Skin of body (tissue), 2 donors: ENCODE results near the gene PON2. TPM values are rescaled to one million over a fixed set of nuclear protein-coding genes. Genes with fewer than 3 reads are reported as not detected.
"Not testable (repeated sequence)": the region's sequence is repeated elsewhere in the genome, so short reads cannot be mapped to it uniquely, and the experiment has no call there.

Experiments
- DNase-seq: peaks from one replicate; lab custom pipeline; 2025; lab: John Stamatoyannopoulos, UW
- total RNA-seq: library from RNA; depleted of rRNA; stranded (reverse); fragments of >200 nt; gene quantifications from one replicate; pipeline ENCODE4 v1.2.3, GENCODE V29; 2014

Gene PON2
- total RNA-seq, 1 donor from 2014 or later, result 80.1 TPM

DNA sequence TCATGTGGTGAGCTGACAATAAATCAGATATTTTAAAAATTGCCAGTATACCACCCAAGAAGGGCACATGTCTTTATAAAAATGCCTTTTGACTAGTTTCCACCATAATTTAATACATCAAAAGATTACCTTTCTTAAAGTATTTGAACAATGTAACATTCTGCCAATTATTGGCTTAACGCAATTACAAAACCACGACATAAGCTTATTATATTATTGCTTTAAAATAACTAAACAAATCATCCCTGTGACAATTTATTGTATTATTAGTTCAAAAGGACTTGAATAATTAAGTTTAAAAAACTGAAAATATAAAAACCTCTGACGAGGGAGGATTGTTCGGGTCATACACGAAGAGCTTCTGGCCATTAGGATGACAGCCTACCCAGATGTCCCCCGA, 29.0 kb downstream of the PON2 start:
- no peak for DNase-seq

DNA sequence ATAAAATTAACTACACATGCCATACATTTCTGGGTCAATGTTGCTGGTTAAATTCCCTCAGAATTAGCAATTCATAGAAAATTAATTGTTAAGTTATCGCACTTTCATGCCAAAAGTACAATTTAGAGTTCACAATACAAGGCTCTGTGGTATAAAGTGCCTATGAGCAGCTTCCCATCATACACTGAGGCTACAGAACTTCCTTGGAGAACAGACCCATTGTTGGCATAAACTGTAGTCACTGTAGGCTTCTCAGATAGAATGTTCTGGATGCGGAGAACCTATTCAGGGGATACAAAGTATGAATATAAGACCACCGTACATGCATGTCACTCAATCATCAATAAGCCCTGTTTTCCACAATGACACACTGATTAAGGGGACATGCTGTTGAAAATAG, 29.6 kb downstream of the PON2 start:
- DNase-seq, result no peak

DNA sequence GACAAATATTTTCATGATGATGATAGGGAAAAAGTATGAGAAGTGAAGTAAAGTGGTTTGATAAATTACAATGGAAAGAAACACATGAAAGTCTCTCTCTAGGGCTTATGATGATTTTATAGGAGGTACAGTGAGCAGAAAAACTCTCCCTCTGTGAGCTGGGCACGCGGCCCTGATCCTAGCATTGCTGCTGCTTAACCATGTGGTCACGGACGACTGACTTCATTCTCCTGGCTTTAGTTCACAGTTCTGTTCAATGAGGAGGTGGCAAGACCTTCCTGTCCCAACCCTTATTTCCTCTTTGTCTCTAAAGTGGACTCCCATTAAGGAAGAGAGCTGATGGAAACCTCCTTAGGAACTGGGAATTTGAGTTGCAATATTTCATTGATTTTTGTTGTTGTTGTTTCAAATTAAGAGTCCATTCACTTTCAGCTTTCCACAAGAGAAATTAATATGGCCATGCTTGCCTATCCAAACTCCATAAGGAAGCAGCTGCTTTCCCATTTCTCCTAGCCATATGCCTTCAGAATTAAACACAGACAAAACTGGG, 30.4 kb downstream of the PON2 start:
- DNase-seq, result no peak

DNA sequence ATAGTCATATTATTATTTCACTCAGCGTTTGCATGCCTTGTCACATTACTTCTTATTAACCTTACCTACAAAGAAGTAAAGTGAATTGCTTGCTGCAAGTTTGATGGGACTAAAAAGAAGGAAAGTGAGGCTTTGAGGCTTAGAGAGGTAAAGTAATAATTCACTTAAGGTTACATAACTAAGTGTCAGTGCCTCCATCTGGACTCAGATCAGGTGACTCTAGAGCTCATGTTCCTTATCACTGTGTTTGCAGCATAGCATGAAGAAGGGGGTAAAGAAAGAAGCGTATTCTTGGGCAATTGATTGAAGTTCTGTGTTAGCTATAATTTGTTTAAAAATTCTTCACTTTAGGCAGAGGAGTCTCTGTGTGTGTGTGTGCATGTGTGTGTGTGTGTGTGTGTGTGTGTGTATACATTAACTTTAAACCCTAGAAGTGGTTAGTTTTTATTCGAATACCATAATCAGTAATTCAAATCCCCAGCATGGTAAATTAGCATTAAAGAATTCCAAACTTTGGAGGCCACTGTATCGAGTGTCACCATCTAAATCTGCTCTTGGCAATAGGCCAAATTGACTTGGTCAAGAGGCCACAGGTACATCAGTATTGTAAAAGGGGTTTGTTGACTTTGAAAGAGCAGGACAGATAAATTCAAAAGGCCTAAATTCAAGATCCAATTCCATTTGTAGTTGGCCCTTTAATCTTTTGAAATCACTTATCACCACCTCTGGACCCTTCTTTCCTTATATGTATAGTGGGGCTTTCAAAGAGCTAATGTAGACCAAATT, 36.5 kb downstream of the PON2 start:
- no peak for DNase-seq

DNA sequence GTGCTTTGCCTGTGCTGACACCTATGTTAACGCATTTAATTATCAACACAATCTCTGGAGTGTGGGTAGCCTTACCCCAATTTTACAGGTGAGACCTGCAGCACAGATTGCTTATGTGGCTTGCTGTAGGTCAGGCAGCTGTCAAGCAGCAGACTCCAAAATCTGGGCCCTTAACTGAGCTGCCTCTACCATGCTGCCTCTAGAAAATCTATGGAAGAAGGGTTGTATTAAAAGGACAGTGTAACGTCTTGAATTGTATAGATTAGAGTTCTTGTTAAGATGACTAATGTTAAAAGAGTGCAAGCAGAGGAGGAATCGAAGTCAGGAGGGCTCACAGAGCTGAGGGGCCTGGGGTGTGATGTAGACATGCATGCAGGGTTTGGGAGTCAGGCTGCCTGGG, 37.4 kb downstream of the PON2 start:
- no peak for DNase-seq

DNA sequence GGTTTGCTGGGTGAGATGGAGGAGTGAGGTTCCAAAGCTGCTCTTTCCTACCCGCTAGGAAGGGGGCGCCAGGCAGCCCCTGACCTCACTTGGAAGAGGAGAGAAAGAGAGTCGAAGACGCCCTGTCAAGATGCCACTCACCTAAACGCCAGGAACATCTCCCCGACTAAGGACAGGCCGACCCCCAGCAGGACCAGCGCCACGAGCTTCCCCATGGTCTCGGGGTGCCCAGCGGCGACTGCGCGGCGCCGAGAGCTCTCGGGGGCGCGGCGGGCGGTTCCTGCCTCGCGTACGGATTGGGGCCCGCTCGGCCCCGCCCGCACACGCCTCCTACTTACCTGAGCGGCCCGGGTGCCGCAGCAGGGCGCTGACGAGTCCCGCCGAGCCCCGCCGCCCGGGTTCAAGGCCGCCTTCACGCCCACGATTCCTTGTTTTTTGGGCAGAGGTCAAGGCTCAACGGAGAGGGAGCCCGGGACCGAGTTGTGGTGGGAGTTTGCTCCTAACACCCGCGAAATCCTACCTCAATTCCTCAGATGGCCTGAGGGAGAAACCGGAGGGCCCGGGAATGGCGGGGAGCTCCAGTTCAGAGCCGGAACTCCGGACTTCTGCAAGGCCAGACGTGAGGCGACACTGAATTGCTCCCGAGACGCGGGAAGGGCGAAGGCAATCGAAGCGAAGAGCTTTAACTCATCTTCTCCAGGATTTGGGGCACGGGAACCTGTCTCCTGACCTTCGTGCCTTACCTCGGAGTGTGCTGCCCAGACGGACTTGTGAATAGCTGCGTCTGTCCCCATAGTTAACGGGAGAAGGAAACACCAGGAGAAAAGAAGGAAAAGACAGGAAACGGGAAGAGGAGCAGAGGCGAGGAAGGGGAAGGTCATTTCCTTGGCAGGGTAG, 38.4 kb downstream of the PON2 start, which contains the start of gene PON3:
Gene PON3, minus strand, starts transcription at position 240 of the 897 bp plus-strand sequence. Its CDS starts 25 bp downstream, at position 215.
- DNase-seq, result no peak

DNA sequence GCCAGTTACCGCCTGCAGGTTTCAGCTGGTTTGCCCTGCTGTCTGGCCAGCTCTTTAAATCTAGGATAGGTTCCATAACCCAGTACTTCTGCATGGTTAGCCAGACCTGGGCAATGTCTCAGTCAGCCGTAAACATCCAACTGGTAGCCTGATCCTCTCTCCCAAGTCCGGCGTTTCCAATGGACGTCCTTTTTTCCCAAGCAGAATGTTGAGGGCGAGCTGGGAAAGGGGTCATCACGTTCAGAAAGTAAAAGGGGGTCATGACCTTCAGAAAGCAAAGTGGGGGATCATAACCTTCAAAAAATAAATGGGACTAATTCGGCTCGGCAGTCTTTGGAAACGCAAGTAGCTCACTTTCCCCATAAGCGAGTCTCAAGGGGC, 39.1 kb downstream of the PON2 start:
- no peak for DNase-seq

DNA sequence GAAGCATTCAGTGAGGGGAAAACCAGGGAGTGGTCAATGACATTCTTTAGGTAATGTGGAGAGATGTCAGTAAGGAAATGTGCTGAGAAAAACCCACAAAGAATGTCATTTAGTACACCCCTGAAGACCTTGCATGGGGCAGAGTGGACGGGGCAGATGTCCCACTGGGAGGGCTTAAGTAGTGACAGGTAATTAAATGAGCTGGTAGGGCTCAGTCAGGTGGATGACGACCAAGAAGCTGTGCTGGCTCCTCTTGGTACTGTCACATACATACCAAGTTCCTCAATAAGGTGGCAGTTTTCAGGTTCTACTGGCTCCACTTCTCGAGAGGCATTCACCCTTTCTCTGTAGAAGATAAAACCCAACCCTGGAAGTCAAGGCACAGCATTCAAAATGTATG, 40.5 kb downstream of the PON2 start:
- DNase-seq, result no peak

DNA sequence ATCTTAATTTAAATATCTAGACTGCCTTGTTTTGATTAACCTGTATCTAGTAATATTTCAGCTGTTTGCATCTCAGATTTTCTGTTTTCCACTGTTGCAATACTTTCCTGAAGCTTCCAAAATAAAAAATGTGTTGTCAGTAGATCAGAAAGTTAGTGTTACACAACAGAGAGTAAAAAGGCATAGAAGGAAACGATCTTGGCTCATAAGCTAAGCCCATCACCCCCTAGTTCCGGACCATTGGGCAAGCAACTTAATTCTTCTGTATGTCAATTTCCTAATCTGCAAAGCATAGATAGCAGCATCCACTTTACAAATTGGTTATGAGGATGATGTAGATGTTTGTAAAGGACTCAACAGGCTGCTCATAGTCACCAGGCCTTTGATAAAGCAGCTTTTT, 43.1 kb downstream of the PON2 start:
- DNase-seq, result no peak

DNA sequence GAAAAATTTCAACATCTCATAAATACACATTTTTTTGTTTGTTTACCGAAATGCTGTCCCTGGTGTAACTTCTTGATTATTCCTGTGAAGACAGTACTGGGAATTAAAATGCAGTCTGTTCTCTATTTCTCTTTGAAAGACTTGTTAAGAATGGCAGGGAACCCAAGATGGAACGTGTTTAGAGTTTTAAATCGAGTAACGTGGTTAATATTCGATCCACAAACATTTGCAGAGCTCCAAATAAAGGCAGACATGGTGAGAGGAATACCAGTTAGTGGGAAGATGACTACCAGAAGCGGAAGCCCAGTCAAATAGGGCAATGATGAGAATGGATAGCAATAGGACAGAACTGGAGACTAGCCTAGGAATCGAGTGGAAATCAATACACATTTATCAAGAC, 45.3 kb downstream of the PON2 start:
- DNase-seq, result no peak

DNA sequence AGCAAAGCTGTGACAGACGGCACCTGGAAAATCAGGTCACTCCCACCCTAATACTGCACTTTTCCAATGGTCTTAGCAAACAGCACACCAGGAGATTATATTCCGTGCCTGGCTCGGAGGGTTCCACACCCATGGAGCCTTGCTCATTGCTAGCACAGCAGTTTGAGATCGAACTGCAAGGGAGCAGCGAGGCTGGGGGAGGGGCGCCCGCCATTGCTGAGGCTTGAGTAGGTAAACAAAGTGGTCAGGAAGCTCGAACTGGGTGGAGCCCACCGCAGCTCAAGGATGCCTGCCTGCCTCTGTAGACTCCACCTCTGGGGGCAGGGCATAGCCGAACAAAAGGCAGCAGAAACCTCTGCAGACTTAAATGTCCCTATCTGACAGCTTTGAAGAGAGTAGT, 55.4 kb downstream of the PON2 start:
- not testable (repeated sequence) for DNase-seq

DNA sequence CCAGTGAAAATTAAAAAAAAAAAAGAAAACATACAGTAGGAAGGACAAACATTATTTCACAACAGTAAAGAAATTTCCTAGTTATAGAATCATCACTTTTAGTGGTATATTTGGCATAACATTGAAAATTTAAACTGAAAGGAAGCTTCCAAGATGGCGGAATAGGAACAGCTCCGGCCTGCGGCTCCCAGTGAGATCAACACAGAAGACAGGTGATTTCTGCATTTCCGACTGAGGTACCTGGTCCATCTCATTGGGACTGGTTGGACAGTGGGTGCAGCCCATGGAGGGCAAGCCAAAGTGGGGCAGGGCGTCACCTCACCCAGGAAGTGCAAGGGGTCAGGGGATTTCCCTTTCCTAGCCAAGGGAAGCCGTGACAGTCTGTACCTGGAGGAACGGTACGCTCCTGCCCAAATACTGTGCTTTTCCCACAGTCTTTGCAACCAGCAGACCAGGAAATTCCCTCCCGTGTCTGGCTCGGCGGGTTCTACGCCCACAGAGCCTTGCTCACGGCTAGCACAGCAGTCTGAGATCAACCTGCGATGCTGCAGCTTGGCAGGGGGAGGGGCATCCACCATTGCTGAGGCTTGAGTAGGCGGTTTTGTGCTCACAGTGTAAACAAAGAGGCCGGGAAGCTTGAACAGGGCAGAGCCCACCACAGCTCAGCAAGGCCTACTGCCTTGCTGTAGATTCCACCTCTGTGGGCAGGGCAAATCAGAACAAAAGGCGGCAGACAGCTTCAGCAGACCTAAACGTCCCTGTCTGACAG, 58.0 kb downstream of the PON2 start:
- DNase-seq, result no peak

DNA sequence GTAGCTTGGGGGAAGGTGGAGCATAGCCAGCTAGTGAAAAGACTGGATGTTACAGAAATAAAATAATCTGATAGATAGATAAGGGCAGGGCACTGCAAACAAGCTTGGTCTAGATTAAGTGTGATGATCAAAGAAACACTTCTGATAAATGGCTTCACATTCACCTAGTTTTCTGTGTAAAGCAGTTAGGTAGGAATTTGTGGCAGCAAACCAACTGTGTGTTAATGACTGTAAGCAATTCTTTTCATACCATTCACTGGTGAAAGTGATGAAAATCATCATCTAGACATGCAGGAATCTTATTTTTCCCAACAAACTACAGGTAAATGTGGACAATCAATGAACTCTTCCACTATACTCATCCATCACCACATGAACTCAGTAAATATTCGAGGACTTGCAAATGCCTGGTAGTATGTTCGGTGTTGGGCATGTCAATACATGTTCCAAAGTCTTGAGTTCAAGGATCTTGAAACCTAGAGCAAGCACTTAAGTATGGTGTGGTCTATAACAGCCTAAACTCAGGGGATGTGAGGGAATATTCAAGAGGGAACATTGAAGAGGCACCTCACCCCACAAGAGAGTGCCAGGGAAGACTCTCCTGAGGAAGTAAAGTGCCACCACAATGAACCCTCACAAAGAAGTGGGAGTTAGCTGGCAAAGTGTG, 59.1 kb downstream of the PON2 start:
- DNase-seq, result no peak

DNA sequence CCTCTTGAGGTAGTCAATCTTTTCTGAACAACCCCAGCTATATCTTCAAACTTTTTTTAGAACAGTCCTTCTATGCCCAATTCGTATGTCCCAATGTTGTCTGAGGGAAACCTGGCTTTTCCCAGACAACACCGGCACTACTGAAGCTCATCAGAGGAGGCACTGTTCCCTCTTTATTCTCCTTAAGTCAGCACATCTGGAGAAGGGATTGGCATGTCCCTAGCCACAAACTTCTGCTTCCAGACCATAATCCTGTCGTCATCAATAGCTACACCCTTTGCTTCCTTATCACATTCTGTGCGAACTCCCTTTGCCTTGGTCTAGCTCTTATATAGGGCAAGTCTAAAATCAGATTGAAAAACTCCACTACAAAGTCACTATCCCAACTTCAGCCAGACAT, 61.5 kb downstream of the PON2 start:
- DNase-seq, result no peak

DNA sequence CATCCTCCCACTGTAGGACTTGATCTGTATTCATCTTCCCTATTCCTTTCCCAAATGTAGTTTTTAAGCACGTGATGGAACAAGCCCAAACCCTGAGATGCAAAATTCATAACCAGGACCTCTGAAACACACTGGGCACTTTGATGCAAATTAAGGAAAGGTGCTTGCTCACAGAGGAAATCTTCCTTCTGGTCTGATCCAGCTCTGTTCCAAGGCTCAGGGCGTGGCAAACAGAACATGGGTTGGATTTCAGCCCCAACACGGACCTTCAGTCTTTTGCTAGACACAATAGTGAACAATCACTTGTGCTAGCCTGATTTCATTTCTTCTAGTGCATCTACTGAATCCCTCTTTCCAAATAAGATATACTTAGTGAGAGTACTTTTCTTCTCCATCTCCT, 66.6 kb downstream of the PON2 start:
- no peak for DNase-seq

DNA sequence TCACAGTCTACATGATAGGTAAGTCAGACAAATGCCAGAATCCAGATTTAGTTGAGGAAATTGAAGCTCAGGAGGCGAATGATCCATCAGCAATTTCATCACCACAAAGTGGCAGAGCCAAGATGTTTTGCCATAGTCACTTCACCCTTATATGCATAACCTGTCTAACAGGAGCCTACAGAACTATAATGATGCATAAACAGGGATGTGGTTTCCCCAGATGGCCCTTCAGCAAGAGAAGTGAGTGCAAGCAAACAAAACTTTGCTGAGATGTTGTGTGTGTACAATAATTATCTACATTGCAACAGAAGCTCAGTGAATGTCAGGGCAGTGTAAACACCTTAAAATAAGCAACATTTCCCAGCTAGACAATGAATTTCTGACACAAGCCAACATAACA, 67.2 kb downstream of the PON2 start:
- no peak for DNase-seq

DNA sequence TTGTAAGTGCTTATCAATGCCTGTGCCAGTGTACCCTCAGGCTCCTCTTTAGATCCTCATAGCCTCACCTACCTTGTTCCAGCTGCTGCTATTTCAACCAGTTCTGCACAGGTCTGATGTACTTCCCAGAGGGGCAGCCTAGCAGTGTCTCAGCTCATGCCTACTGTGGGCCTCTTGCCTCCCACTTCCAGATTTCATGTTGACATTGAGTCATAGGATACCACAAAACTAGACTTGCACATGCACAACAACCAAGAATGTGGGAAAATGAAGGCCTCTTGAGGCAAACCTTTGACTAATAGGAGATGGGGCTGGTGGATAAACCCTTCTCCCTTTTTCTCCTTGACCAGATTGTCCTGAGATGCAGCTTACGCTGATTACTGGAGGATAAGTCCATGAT, 69.7 kb downstream of the PON2 start:
- no peak for DNase-seq

DNA sequence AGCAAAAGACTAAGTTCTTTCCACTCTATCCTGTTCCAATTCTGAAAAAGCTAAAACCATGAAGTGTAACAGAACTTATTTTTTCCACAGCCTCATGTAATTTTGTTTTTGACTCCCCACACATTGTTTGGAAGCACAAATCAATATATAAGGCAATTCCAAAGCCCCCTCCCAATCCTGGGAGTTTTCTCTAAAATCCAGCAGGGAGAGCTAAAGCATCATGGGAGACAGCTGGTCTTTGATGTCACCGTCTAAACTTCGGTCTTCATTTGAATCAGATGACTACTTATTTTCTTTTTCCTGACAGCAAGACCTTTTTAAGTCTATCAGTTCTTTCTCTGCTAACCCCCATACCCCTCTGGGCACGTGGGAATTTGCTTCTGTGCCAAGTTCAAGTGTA, 77.2 kb downstream of the PON2 start:
- DNase-seq, result no peak
